Stimulated activated CD4-positive, alpha-beta T cell treated with anti-CD3 and anti-CD28 coated beads, Interleukin-15, amount 100 ng/mL, for 24 hours (primary cell): ENCODE results near the gene CYSRT1.

Source experiments
- DNase-seq: peaks from one replicate; pipeline ENCODE4 v3.0.0-alpha.2; 2020

The CYSRT1 gene

DNA sequence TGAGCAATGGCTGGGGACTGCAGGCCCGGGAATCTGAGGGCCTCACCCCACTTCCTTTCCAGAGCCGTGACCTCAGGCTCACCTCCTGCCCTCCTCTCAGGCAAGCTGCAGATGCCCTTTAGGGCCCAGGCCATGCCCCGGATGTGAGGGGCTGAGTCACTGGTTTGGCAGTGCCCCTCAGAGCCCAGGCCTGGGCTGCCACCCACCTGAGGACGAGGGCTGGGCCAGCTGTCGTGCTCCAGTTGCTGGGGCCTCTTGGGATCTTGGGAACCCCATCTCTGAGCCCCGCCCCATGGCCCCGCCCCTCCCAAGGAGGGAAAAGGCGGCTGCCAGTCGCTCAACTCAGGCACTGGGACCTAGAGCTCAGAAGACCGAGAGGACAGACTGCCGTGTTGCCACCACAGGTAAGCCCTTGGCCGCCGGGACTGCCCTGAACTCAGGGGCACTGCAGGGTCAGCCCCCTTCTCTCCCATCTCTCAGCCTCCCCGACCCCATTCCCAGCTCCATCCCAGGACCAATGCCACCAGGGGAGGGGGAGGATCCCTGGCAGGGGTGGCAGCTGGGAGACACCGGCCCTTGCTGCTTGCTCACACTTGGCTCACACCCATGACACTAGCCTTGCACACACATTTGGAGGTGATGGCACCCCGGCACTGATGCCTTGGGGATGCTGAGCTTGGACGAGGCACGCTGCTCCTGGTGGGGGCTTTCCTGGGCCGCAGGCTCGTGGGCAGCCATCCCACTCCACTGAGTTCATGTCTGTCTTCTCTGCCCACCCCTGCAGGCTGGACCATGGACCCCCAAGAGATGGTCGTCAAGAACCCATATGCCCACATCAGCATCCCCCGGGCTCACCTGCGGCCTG, at the start of gene CYSRT1:
TSS of gene CYSRT1 (plus strand) at position 345 of the 865 bp plus-strand sequence. CDS start at position 793, 448 bp downstream.
- peak; percentile 47 for DNase-seq

DNA sequence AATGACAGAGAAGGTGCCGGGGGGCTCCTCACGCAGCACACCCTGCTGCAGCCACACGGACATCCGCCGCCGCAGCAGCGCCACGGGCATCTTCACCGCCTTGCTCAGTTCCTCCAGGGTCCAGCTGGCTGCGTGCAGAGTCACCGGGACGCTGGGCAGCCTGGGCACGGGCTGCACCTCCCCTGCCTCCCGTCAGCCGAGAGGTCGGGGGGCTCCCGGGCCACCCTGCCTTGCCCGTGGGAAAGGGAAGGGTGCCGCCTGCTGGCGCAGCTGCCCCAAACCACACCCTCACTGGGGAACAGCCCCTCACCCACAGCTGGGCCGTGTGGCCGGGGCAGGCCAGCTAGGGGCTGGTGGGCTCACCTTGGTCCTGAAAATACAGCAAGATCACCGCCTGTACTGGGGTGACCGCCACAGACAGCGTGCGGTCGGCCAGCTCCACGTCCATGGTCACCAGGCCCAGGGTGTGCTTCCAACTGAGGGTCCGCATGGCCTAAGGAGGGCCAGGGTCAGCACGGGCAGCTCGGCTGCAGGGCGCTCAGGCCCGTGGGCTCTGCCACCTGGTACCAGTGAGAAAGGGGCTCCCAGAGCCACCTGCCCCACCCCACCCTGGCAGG, 49.5 kb upstream of the CYSRT1 start:
- no peak for DNase-seq

- DNase-seq, result peak; percentile 47
These were observed 48.4 kb upstream of the CYSRT1 start for GRCh38 chr9:137176302-137177182.

- no peak for DNase-seq
These were observed 46.6 kb upstream of the CYSRT1 start for GRCh38 chr9:137178201-137178938.

DNA sequence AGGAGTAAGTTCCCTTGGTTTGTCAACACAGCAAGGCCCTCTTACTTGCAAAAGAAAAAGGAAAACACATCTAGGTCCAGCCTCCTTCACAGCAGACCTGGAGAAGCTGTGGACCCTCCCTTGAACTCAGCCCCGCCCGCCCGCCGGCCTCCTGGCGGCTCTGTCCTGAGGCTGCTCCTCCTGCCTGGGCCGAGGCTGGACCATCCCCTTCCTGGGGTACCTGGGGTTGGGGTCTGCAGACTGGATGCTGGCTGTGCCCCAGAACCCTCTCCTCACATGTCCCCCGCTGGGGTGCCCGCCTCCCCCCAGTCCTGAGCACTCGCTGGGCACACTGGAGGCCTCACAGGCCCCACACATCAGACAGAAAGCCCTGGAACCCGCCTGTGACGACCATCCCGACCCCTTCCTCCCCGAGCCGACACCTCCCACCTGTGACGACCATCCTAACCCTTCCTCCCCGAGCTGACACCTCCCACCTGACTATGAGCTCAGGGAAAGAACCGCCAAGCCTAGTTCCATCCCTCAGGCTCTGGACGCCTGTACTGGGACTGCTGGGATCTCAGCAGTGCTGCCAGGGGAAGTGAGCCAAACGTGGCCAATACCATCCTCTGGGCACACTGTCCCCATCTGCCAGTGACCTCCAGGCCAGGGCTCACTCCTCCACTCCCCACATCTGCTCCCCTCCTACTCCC, 45.9 kb upstream of the CYSRT1 start:
- DNase-seq, result no peak

- DNase-seq, result no peak
These were observed 45.2 kb upstream of the CYSRT1 start for GRCh38 chr9:137179761-137180160.

- no peak for DNase-seq
These were observed 44.5 kb upstream of the CYSRT1 start for GRCh38 chr9:137180491-137180890.

DNA sequence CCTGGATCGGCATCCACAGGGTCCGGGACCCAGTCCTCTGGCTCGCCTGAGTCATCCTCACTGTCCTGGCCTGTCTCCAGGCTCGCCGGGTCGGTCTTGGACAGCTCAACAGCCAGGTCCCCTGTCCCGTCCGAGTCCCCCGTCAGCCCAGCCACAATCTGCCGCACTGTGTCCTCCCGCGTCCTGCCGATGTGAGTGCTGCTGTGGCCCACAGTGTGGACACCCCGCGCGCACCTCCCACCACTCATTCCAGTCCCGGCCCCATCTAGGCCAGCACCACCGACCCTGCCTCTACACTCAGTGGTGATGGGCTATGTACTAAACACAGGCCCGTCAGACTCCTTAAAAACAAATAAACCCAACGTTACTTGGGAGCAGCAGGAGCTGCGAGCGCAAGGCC, 43.3 kb upstream of the CYSRT1 start:
- DNase-seq, result no peak

GRCh38 chr9:137182836-137183235, 42.1 kb upstream of the CYSRT1 start:
- DNase-seq, result no peak

DNA sequence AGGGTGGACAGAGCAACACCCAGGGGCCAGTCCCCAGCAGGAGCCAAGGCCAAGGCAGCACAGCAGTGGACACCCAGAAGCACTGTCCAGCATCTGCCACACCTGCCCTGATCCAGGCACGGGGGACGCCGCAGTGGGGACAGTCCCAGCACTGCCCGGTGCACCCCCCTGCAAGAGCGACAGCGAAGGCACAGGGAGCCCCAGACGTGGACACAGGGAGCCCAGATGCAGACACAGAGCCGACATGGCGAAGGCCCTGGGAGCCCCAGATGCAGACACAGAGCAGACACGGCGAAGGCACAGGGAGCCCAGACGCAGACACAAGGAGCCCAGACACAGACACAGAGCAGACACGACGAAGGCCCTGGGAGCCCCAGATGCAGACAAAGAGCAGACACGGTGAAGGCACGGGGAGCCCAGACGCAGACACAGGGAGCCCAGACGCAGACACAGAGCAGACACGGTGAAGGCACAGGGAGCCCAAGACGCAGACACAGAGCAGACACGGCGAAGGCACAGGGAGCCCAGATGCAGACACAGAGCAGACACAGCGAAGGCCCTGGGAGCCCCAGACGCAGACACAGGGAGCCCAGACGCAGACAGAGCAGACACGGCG, 40.9 kb upstream of the CYSRT1 start:
- DNase-seq, result no peak

GRCh38 chr9:137184881-137185660, 39.9 kb upstream of the CYSRT1 start:
- no peak for DNase-seq

- DNase-seq, result no peak
These were observed 39.1 kb upstream of the CYSRT1 start for GRCh38 chr9:137185921-137186320.

- no peak for DNase-seq
These were observed 38.6 kb upstream of the CYSRT1 start for GRCh38 chr9:137186385-137186784.

GRCh38 chr9:137187386-137187785, 37.6 kb upstream of the CYSRT1 start:
- DNase-seq, result no peak

DNA sequence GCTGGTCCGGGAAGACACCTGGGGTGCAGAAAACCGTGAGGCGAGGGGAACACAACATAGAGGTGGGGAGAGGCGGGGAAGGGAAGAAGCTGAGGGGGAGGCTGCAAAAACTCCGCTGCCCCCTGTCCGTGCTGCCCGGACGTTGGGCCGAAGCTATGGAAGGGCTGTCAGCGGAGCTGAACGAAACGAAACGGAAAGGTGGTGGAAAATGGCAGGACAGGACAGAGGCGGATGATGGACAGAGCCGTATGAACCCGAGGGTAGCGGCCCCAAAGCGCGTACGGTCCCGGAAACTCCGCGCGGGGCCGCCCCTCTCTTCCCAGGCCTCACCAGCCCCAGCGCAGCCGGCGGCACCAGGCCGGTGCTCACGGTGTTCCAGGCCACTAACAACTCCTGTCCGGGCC, 36.9 kb upstream of the CYSRT1 start:
- DNase-seq, result no peak

DNA sequence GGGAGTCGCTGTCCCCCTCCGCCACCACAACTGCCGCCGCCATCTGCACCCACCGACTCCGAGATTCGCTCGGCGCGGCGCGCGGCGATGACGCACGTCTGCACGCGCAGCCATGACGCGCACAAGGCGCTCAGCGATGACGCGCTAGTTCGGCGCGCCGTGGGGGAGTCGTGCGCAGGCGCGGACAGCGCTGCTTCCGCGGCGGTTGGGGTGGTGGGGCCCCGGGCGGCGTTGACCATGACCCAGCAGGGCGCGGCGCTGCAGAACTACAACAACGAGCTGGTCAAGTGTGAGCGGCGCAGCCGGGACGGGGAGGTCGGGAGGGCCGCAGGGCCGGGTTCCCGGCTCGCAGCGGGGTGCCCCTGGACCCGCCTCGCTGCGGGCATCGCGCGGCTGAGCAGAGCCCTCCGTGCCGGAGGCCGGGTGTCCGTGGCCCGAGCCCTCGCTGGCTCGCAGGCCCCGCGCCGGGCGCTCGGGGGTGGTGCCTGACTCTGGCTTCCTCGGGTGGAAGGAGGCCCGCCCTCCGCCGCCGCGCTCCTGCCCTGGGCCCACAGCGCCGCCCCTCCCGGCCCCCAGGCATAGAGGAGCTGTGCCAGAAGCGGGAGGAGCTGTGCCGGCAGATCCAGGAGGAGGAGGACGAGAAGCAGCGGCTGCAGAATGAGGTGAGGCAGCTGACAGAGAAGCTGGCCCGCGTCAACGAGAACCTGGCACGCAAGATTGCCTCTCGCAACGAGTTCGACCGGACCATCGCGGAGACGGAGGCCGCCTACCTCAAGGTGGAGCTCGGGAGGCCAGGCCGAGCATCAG, 36.3 kb upstream of the CYSRT1 start, which contains the start of the genes ANAPC2 and SSNA1:
TSS of gene ANAPC2 (minus strand) at position 71 of the 807 bp plus-strand sequence. CDS start at position 43, 28 bp downstream.
TSS of gene SSNA1 (plus strand) at position 187 of the 807 bp plus-strand sequence. CDS start at position 238, 51 bp downstream.
- DNase-seq, result peak; percentile 94

- no peak for DNase-seq
These were observed 35.4 kb upstream of the CYSRT1 start for GRCh38 chr9:137189297-137190295.

DNA sequence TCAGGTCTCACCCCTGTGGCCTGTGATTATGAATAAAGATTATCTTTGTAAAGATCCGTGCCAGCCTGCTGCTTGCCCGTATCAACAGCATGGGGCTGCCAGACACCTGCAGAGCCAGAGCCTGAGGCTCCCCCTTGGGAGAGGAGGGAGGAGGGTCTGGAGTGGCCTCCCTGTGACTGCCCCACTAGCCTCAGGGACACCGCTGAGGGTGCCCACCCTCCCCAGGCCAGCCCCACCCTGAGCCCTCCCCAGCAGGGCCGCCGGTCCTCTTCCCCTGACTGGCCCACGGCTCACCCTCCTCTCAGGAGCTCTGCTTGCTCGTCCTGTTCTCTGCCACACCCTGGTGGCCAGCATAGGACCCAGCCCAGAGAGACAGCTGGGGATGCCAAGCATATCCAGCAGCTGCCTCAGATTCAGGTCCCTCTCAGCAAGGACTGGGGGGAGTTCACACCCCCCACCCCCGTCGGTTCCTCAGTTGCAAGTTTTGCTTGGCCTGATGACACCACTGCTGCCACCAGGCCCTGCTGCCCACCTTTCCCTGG, 34.6 kb upstream of the CYSRT1 start:
- DNase-seq, result no peak
